ENCODE results near the gene TRMT2A.

The TRMT2A gene

DNA sequence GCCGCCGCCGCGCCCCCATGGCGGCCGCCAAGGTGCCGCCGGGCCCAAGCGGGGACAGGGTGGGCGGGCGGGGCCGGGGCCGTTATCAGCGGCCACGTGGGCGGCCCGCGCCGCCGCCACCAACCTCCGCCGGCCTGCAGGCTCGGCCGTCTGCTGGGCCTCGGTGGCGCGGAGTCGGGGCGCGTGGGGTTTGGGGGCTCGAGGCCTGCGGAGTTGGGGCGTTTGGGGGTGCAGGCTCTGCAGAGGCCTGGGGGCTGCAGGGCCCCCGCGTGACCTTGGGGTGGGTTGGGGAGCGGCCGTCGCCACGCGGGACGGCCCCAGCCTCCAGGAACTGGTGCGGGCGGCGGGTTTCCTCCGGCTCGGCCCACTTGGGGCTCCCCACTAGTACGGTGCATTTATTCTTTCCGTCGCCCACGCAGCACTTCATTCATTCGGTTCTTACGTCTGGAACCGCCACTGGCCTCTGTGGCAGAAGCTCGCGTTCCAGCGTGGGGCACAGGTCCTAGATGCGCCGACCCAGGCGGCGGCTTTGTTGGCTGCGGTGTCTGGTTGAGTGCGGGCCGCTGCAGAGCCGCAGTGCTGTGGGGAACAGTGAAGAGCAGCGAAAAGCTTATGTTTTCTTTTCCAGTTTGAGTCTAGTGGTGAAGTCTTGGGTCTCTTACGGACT lies 740 bp upstream of the TRMT2A start:
- peak; percentile 30 to 42 for ATAC-seq

DNA sequence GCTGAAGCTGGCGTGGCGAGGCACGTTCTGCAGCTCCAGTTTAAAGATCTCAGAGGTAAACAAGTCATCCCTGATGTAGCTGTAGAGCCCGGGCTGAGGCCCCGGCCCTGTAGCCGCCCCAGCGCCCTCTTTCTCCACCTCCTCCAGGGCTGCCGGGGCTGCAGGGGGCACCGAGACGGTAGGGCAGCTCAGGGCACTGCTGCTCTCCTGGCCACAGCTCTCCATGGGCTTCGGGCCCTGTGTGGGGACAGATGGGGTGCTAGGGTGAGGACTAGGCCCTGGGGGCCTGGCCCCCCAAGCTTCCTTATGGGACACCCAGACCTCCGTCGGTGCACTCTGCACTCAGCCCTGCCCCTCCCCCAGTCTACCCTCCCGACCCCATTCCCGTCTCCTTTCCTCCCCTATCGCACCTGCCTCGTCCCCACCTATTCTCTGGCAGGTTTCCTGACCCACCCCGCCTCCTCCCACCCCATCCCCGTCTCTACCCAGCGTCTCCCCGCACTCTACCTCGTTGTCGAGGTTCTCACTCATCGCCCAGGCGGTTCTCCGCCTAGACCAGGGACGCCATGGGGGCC lies 563 bp downstream of the TRMT2A start:
- ATAC-seq: no peak

GRCh38 chr22:20115691-20116375 lies 1.2 kb downstream of the TRMT2A start, which contains the start of gene RANBP1:
TSS of gene RANBP1 (plus strand) at chr22:20116104. CDS start at chr22:20116185, 81 bp downstream.
- no peak for ATAC-seq

DNA sequence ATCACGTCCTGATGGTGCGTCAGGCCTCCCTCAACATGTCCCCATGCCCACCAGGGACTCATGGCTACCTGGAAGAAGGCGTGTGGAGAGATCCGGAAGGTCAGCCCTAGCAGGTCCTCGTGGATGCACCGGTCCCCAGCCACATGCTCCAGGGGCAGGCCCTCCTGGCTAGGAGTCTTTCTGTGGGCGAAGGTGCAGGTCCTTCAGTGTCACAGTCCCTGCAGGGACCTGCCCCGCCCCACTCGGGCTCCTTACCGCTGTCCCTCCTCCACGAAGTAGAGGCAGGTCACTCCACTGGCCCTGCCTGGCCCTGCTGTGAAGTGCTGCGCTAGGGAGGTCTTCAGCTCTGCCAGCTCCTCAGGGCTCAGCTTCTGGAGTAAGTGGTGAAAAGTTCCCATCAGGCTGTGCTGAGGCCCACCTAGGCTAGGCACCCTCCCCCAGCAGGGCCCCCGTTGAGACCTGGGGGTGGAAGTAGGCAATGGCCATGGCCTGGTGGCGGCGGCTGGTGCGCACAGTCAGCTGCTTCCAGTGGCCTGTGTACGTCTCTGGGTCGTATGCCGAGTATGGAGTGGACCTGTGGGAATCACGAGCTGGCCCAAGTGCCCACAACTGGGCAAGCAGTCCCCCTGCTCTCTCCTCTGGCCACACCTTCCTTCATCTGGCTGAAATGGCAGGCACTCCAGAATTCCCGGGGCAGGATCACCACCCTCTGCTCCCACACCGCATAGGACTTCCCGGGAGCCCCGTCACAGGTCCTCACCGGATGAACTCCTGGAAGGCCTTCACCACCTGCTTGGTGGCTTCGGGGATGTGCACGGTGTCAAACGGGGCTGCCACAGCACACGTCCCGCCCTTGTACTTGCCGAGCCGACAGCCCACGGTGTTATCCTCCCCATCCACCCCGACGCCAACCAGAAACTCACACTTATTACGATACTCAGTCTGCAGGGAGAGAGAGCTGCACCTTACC lies 2.2 kb downstream of the TRMT2A start:
- no peak for ATAC-seq

DNA sequence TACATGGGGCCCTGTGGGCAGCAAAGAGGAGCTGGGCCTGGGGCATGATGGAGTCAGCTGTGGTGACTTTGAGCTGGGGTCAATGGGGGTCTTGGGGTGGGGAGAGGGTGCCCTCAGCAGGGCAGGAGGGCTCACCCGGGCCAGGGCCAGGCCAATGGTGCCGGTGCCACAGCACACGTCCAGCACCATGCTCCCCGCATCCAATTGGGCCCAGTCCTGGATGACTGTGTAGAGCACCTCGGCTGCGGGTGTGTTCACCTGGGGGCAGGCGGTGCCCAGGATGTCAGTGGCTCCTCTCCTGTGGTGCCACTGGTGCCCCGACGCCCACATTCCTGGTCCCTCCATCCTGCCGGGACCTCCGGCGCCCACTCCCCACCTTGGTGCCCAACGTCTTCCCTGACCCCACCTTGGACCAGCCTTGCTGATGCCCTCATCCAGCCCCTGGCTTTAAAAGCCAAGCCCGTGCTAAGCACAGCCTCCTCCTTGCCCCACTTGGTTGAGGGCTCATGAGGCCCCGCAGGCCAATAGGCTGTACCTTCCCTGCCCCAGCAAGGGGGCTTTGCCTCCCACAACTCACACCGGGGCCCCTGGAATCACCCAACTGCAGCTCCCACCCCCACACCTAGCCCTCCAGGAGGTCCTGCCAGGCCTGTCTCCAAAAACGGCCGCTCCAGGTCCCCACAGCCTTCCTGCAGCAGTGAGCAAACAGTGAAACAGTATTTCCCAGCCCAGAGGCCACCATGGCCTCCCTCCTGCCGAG lies 3.3 kb downstream of the TRMT2A start:
- ATAC-seq: no peak

DNA sequence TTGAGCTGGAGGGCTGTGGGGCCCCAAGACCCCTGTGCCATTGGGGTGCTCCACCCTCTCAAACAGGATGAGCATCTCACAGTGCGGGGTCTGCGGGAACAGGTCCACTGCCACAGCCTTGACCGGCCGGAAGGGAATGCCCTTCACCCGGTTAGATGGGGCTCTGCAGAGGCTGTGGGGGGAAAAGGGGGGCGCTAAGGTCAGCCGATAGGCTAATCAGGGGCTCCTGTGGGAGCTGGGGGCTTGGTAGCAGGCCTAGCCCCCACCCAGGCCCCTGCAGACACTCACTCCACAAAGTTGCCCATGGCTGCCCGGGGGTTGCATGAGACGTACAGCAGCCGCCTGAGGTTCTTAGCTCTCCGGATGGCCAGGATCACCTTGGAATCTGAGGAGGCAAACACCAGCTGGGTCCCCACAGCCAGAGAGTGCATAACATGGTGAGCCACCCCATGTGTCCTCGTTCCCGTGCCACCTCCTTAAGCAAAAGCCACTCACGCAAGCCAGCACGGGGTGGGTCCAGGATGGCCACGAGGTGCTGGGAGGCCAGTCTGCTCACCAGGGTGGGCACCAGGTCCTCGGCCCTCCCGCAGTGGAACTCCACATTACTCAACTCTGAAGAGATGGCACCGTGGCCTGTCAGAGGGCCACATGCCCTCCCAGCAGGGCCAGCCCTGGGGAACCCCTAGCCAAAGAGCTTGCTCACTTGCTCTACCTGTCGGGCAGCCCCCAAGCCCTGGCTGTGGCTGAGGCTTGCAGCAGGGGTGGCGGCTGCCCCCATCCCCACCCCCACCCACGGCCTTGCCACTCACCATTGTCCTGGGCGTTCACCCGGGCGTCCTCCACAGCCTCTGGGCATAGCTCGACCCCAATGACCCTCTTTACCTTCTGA lies 4.2 kb downstream of the TRMT2A start:
- no peak for ATAC-seq

DNA sequence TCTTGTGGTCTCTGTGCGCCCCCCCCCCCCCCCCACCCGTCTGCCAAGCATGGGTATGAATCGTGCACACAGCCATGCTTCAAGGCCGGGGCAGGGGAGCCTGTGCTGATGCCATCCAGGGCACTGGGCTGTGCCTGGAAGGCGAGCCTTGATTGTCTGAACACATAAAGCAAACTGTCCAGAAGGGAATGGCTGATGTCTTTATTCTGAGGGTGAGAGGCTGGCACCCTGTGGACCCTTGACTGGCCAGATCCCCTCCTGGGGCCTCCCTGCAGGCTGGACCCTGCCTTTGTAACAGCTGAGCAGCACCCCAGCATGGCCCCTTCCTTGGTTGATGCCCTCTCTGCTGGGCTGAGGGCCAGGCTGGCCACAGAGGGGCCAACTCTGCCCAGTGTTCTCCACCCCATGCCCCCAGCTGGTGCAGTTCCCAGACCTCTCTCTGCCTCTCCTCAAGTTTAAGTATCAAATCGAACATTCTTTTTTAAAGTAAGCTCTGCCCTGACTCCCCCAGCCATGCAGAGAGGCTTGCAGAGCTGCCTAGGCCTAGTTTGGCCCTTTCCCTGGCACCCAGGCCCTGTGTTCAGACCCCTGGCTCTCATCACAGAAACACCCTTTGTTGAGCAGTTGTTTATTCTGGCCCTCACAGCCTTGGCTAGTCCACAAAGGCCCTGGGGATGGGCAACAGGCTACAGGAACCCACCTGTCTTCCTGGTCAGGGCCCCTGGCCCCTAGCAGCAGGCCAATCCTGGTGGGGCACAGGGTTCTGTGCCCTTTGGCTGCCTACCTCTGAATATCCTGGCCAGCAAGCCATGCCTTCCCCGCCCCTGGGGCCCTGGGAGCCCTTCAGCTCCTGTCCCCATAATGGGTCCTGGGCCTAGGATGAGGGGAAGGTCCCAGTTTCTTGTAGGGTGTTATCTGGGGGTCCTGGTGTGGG lies 5.1 kb downstream of the TRMT2A start:
- ATAC-seq: no peak

GRCh38 chr22:20111045-20111688 lies 5.9 kb downstream of the TRMT2A start:
- peak; percentile 70 to 72 for ATAC-seq

GRCh38 chr22:20110359-20110985 lies 6.6 kb downstream of the TRMT2A start:
- no peak for ATAC-seq

GRCh38 chr22:20109411-20110358 lies 7.3 kb downstream of the TRMT2A start:
- ATAC-seq: no peak

DNA sequence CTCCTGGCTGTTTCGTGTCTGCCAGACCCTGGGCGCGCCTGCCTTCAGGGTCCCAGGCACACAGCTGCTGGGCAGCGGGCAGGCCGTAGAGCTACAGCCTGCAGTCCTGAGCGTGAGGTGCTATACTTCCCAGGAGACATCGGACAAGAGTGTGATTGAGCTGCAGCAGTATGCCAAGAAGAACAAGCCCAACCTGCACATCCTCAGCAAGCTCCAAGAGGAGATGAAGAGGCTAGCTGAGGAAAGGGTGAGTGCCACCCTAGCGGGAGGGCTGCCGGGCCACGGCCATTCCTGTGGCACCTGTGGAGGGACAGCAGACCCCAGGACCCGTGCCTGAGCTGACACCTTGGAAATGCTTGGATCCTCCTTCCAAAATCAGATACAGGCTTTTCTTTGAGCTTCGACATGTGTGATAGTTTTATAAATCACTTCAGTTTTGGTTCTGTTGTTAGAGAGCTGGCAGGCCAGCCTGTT lies 8.2 kb downstream of the TRMT2A start:
- no peak for ATAC-seq

DNA sequence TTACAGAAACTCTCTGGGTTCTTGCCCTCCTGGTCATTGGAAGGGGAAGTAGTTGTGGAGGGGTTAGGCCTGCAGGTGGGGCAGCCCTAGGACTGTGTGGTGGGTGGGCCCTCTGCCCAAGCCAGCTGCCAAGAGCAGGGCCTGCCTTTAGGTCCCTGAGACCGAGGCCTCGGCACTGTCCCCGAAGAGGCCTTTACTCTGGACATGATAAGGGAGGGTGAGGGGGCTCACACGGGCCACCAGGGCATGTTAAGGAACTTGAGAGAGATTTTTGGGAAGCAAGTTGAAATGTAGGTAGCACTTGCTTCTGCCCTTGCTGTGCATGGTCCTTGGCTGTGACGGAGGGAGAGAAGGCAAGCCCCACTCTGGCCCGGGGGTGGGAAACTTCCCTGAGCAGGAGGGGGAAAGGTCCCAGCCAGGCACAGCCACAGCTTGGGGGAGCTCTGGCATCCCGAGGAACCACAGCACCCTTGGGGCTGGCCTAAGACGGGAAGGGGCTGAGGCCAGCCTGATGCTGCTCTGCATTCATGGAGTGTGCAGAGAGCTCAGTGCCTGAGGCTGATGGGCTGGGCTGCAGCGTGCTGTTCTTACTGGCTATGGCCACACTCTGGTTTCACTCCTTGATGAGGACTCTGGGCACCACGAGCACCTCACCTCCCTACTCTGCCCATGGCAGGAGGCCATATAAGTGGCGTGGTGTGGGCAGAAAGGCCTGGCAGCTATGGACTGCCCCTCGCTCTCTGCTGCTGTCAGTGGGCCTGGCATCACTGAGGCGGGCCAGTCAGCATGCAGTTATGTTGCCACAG lies 8.9 kb downstream of the TRMT2A start:
- no peak for ATAC-seq

- no peak for ATAC-seq
These were observed 9.5 kb downstream of the TRMT2A start for GRCh38 chr22:20107471-20107901.

GRCh38 chr22:20106849-20107237 lies 10.2 kb downstream of the TRMT2A start:
- ATAC-seq: no peak

DNA sequence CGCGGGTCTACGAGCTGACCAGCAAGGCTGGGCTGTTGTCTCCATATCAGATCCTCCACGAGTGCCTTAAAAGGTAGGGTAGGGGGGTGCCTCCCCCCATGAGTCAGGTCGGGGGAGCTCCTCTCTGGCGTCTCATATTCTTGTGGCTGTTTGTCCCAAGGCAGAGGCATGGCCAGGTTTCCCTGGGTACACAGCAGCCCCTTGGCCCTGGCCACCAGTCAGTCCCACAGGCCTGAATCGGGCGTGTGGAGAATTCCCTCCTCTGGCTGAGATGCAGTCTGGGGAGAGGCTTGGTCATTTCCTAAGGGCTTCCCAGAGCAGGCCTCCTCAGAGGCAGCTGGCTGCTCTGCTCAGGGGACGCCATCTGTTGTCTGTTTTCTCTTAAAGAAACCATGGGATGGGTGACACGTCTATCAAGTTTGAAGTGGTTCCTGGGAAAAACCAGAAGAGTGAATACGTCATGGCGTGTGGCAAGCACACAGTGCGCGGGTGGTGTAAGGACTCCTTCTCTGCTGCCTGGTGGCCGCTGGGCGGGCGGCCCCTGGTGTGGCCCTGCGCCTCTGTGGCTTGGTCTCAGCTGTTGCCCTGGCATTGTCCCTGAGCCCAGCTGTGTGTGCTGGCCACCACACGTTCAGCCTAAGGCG lies 10.7 kb downstream of the TRMT2A start:
- ATAC-seq: no peak
